Ovary (tissue), 9 donors: ENCODE results near the gene ERBB2. TPM values are rescaled to one million over a fixed set of nuclear protein-coding genes. Genes with fewer than 3 reads are reported as not detected.
"Not testable (repeated sequence)": the region's sequence is repeated elsewhere in the genome, so short reads cannot be mapped to it uniquely, and the experiment has no call there.

Experiments used
- DNase-seq, 5 donors: peaks; one replicate each; pipeline ENCODE4 v3.0.0-alpha.2; 2019 to 2020
- H3K27ac ChIP-seq, 2 donors: fragments of 200-600 bp; one replicate each; pipeline versions ENCODE4 v1.5.1 to v1.8.0; 2019 to 2022
- H3K27me3 ChIP-seq: fragments of 200-600 bp; one replicate; pipeline ENCODE4 v1.8.0; 2022
- H3K36me3 ChIP-seq: fragments of 200-600 bp; sonication (generic); one replicate; pipeline ENCODE4 v1.5.1; 2019
- H3K4me1 ChIP-seq: one replicate; pipeline ENCODE4 v1.8.1; 2013; ENCODE audit warnings: mild to moderate bottlenecking, moderate library complexity; ENCODE audit not compliant: insufficient read depth
- H3K4me3 ChIP-seq: fragments of 200-600 bp; sonication (generic); one replicate; pipeline ENCODE4 v1.5.1; 2017
- H3K9me3 ChIP-seq, 2 donors: fragments of 200-600 bp in 1 of 2; sonication (generic) in 1 of 2; one replicate each; pipeline versions ENCODE4 v1.5.1 to v1.8.1; 2013 to 2019; ENCODE audit warnings: mild to moderate bottlenecking in 1 of 2, moderate library complexity in 1 of 2
- CTCF ChIP-seq, 3 donors: fragments of 450-650 bp in 2 of 3; fragments of 200-600 bp in 1 of 3; IDR thresholded peaks; one replicate each; pipeline versions ENCODE4 v1.5.1 to v1.8.0; 2016 to 2022; ENCODE audit warnings: antibody characterized with exemption in 3 of 3, mild to moderate bottlenecking in 1 of 3
- EP300 ChIP-seq: sonication (generic); formaldehyde crosslinking; IDR thresholded peaks from one replicate; pipeline ENCODE4 v1.6.1; 2017; ENCODE audit warnings: antibody characterized with exemption
- POLR2A ChIP-seq: fragments of 450-650 bp; IDR thresholded peaks from one replicate; pipeline ENCODE4 v1.6.1; 2017; ENCODE audit warnings: antibody characterized with exemption, mild to moderate bottlenecking, moderate library complexity
- WGBS, 3 donors: extraction: QIAGEN DNeasy Blood & Tissue Kit in 1 of 3; methylation state at CpG; one replicate each; pipeline versions ENCODE4 v1.1.5 to v1.1.7; 2013 to 2017; 5-methylcytosine and 5-hydroxymethylcytosine counted together
- intact Hi-C, 4 donors: fragments of 100-400 bp; cut with DNase I; formaldehyde crosslinking; loops; one replicate each; pipeline versions ENCODE4 v1.11.0 to v1.15.1; 2022 to 2023
- polyA plus RNA-seq, 2 donors: library from polyadenylated mRNA; stranded (reverse); fragments of 200-250 nt in 1 of 2; fragments of 350-450 nt in 1 of 2; fragmentation: Illumina TruSeq in 1 of 2; extraction: RNeasy Lipid Tissue Mini Kit (QIAGEN cat#74804) in 1 of 2; gene quantifications; one replicate each; pipeline ENCODE4 v1.2.3, GENCODE V29; 2013 to 2014
- total RNA-seq, 7 donors: library from RNA; depleted of rRNA in 2 of 7; stranded (reverse); fragments of >200 nt in 2 of 7; fragmentation: NEBNext Ultra II Directional in 3 of 7; extraction: Animal tissue kit (Norgen Biotek cat#: 25700) in 3 of 7; gene quantifications; one replicate each; pipeline versions ENCODE4 v1.1.0 to v1.2.4, GENCODE V29; 2016 to 2023
- donor health status: DM: no; HTN: no; CAD: no; lungs with moderate emphysema.
- donor health status: DM: no; HTN: no; CAD: no.
- donor health status: Bipolar disorder and iron deficiency.
- donor health status: DM: yes; HTN: yes; CAD: no.
- donor health status: DM: no; HTN: no; CAD: no.
- donor health status: DM: yes; HTN: yes; CAD: no.

Gene ERBB2
- total and polyA plus RNA-seq, 9 donors = 20.1 to 66.3 (median 50.6) TPM

- no peak overlapping the region for H3K27ac ChIP-seq
- intact Hi-C loops = no loop called here
Observed at GRCh38 chr17:39746145-39746461, 46.2 kb downstream of the ERBB2 start.

DNA sequence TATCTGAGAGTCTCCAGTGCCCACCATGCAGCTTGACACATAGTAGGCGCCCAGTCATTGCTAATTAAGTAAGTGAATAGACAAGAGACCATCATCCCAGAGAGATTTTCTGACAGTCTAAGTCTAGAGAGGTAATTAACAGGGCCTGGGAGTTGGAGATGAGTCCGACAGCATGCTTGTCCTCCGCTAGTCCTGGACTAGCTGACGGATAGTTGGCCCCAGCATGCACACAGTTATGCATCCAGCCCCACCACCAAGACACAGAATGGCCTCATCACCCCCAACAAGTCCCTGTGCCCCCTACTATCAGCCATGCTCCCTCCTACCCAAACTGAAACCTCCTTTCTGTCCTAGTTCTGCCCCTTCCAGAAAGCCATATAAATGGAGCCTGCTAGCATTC, 47.9 kb downstream of the ERBB2 start:
- intact Hi-C loops = no loop called here
- Histone ChIP-seq H3K27ac (no peak overlapping the region), H3K4me3 (no peak overlapping the region), H3K36me3 (no peaks in the 10 kb centered on the region), H3K9me3 (no peaks in the 10 kb centered on the region), H3K27me3 (no peaks in the 10 kb centered on the region), H3K4me1 (no peaks in the 10 kb centered on the region)
- DNase-seq = no peak
- 88 to 98% (median 93%) methylated on average over 4 of the region's 4 CpGs for WGBS, 3 donors
- TF ChIP-seq CTCF (IDR thresholded peaks at IDR 0.05) (no peak), EP300 (no peak), POLR2A (no peak)

More at GRCh38 chr17:39746145-39746461, 46.2 kb downstream of the ERBB2 start:
- Histone ChIP-seq H3K4me1 (no peaks in the 10 kb centered on the region), H3K36me3 (no peaks in the 10 kb centered on the region), H3K9me3 (no peaks in the 10 kb centered on the region), H3K4me3 (peak overlapping the region; percentile 22), H3K27me3 (no peaks in the 10 kb centered on the region)
- no peak for TF ChIP-seq CTCF (IDR thresholded peaks at IDR 0.05)
- no peak for TF ChIP-seq EP300
- TF ChIP-seq POLR2A = no peak
- WGBS, 3 donors = 87 to 96% (median 92%) methylated on average over 7 of the region's 7 CpGs
- DNase-seq = peak in 1 of 5 donors; percentile 22

GRCh38 chr17:39748444-39749034, 48.7 kb downstream of the ERBB2 start:
- intact Hi-C loops, H3K36me3 ChIP-seq, DNase-seq, H3K9me3 ChIP-seq, H3K27me3 ChIP-seq, H3K27ac ChIP-seq, H3K4me1 ChIP-seq, H3K4me3 ChIP-seq: not testable (repeated sequence)
- 83 to 87% (median 86%) methylated on average over 8 of the region's 8 CpGs for WGBS, 3 donors

DNA sequence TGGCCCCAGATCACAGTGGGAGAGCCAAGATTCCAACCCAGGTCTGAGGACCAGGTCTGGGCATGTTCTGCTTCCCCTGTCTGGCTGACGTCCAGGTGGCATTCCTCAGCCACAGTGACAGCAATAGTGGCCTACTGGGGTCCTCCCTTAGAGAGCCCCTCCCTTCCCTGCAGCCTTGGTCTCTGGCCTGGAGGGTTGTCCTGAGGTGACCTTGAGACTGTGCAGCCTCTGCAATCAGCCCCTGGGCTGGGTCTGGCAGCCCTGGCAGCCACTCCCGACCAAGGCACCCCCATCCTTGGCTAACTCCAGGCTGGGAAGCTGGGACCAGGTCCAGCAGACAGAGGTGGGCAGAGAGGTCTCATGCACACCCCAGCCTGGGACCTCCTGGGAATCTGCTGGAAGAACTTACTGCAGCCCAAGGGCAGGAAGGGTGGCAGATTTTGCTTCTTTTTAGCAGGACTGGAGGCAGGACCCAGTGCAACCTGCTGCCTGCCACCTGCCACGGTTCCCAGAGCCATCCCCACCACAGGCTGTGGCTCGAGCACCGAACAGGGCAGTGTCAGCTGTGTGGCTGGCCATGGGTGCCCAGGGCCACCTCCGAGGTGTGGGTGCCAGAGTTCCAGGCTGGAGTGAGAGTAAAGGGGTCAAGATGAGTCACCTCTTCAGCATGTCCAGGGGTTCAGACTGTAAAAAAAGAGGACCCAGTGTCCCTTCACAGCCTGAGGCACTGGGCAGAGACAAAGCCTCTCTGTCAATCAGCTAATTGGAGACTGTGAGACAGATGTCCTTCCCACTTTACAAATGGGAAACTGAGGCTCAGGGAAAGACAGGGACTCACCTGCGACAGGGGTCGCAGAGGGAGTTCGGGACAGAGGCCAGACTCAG, 50.5 kb downstream of the ERBB2 start:
- no peaks in the 10 kb centered on the region for H3K27me3 ChIP-seq
- intact Hi-C loops = loop anchor here (5.0 kb wide), 2 partner anchors 123 to 128 kb away; partner anchors contain the start of gene PPP1R1B (in 1 of the 4)
- no peaks in the 10 kb centered on the region for H3K4me1 ChIP-seq
- no peaks in the 10 kb centered on the region for H3K36me3 ChIP-seq
- H3K27ac ChIP-seq = no peak overlapping the region
- DNase-seq = no peak
- 55 to 64% (median 58%) methylated on average over 9 of the region's 9 CpGs for WGBS, 3 donors
- H3K9me3 ChIP-seq = no peaks in the 10 kb centered on the region
- TF ChIP-seq EP300 = no peak
- TF ChIP-seq POLR2A = no peak
- no peak for TF ChIP-seq CTCF (IDR thresholded peaks at IDR 0.05)
- no peak overlapping the region for H3K4me3 ChIP-seq
